B cell (primary cell): Measurements from ENCODE around the gene AFAP1L1.

Source experiments
- EZH2 ChIP-seq: IDR thresholded peaks from 2 replicates; pipeline ENCODE4 v1.6.1; 2012; ENCODE audit warnings: borderline replicate concordance, low read depth, mild to moderate bottlenecking, moderate library complexity, low read length; ENCODE audit not compliant: insufficient read depth, poor library complexity, severe bottlenecking
- TF ChIP-seq, protein P1 (sequence below): fragments of 200-600 bp; IDR thresholded peaks from one replicate; pipeline ENCODE4 v1.8.0; 2022; ENCODE audit warnings: antibody characterized with exemption, mild to moderate bottlenecking

DNA sequence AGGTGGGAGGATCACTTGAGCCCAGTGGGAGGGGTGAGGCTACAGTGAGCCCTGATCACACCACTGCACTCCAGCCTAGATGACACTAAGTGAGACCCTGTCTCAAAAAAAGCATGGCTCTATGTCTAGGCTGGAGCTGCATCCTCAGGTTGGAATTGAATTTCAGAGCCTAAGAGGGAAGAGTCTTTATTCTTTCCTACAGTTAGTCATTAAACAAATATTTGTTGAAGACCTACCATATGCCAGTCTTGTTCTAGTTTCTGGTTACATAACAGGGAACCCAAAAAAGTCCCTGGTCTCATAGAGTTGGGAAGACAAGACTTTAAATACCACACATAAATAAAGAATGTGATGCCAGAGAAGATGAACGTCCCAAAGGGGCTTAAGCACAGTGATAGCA lies 66.7 kb downstream of the AFAP1L1 start:
- TF ChIP-seq, protein P1, sequence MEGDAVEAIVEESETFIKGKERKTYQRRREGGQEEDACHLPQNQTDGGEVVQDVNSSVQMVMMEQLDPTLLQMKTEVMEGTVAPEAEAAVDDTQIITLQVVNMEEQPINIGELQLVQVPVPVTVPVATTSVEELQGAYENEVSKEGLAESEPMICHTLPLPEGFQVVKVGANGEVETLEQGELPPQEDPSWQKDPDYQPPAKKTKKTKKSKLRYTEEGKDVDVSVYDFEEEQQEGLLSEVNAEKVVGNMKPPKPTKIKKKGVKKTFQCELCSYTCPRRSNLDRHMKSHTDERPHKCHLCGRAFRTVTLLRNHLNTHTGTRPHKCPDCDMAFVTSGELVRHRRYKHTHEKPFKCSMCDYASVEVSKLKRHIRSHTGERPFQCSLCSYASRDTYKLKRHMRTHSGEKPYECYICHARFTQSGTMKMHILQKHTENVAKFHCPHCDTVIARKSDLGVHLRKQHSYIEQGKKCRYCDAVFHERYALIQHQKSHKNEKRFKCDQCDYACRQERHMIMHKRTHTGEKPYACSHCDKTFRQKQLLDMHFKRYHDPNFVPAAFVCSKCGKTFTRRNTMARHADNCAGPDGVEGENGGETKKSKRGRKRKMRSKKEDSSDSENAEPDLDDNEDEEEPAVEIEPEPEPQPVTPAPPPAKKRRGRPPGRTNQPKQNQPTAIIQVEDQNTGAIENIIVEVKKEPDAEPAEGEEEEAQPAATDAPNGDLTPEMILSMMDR: no peak
- no peak for TF ChIP-seq EZH2
